Spleen (tissue), 11 donors: ENCODE results near the gene EIF4E. TPM values are rescaled to one million over a fixed set of nuclear protein-coding genes. Genes with fewer than 3 reads are reported as not detected.
A peak's percentile ranks its signal among the peaks of the same experiment; 100 is the strongest.
"Not testable (repeated sequence)": the region's sequence is repeated elsewhere in the genome, so short reads cannot be mapped to it uniquely, and the experiment has no call there.

ENCODE experiments used
- DNase-seq: peaks from one replicate; pipeline ENCODE4 v3.0.0-alpha.2; 2020
- H3K27ac ChIP-seq, 8 donors: fragments of 200-600 bp; sonication (generic) in 7 of 8; 1 replicate in 4 of 8; 2 replicates in 4 of 8; pipeline versions ENCODE4 v1.5.0 to v1.8.0; 2016 to 2021; ENCODE audit warnings: inconsistent platforms in 4 of 8, mild to moderate bottlenecking in 4 of 8, moderate library complexity in 1 of 8
- H3K27me3 ChIP-seq, 7 donors: fragments of 200-600 bp; sonication (generic) in 6 of 7; replicated peaks in 1 of 7; 1 replicate in 4 of 7; 2 replicates in 3 of 7; pipeline versions ENCODE4 v1.5.0 to v1.8.0; 2016 to 2021; ENCODE audit warnings: inconsistent platforms in 3 of 7, mild to moderate bottlenecking in 1 of 7
- H3K36me3 ChIP-seq, 6 donors: fragments of 200-600 bp; sonication (generic) in 5 of 6; 1 replicate in 4 of 6; 2 replicates in 2 of 6; pipeline versions ENCODE4 v1.5.0 to v1.8.0; 2016 to 2021; ENCODE audit warnings: inconsistent platforms in 2 of 6
- H3K4me1 ChIP-seq, 6 donors: fragments of 200-600 bp; sonication (generic) in 5 of 6; 1 replicate in 3 of 6; 2 replicates in 3 of 6; pipeline versions ENCODE4 v1.5.0 to v1.8.0; 2016 to 2021; ENCODE audit warnings: inconsistent platforms in 3 of 6
- H3K4me3 ChIP-seq, 8 donors: fragments of 200-600 bp; sonication (generic) in 7 of 8; 1 replicate in 4 of 8; 2 replicates in 4 of 8; pipeline versions ENCODE4 v1.5.0 to v1.8.0; 2016 to 2021; ENCODE audit warnings: inconsistent platforms in 4 of 8, mild to moderate bottlenecking in 4 of 8, moderate library complexity in 2 of 8
- H3K9me3 ChIP-seq, 8 donors: fragments of 200-600 bp; sonication (generic) in 7 of 8; 1 replicate in 4 of 8; 2 replicates in 4 of 8; pipeline versions ENCODE4 v1.5.0 to v1.8.0; 2016 to 2021; ENCODE audit warnings: inconsistent platforms in 4 of 8
- POLR2A ChIP-seq, 3 donors: fragments of 450-650 bp; IDR thresholded peaks; one replicate each; pipeline ENCODE4 v1.5.1; 2017; ENCODE audit warnings: antibody characterized with exemption in 3 of 3, mild to moderate bottlenecking in 1 of 3
- POLR2AphosphoS5 ChIP-seq, 3 donors: sonication (generic); formaldehyde crosslinking; IDR thresholded peaks; one replicate each; pipeline ENCODE4 v1.5.1; 2017; ENCODE audit warnings: antibody characterized with exemption in 3 of 3
- WGBS, 5 donors: extraction: QIAGEN DNeasy Blood & Tissue Kit in 3 of 5; methylation state at CpG; one replicate each; pipeline versions ENCODE4 v1.1.5 to v1.1.7; 2013 to 2018; 5-methylcytosine and 5-hydroxymethylcytosine counted together
- intact Hi-C: fragments of 100-400 bp; cut with DNase I; formaldehyde crosslinking; loops from one replicate; pipeline ENCODE4 v1.15.0; 2023; ENCODE audit warnings: low total_unique reads
- polyA plus RNA-seq, 3 donors: library from polyadenylated mRNA; stranded (reverse); fragments of 200-250 nt; gene quantifications; one replicate each; pipeline ENCODE4 v1.2.1, GENCODE V29; 2013
- total RNA-seq, 7 donors: library from RNA; depleted of rRNA in 3 of 7; stranded (reverse); fragments of >200 nt in 3 of 7; fragmentation: NEBNext Ultra II Directional in 4 of 7; extraction: Animal tissue kit (Norgen Biotek cat#: 25700) in 4 of 7; gene quantifications; one replicate each; pipeline versions ENCODE4 v1.1.0 to v1.2.1, GENCODE V29; 2016 to 2021
- TF ChIP-seq, protein P1 (sequence below), 11 experiments: fragments of 200-600 bp in 7 of 11; fragments of 450-650 bp in 4 of 11; sonication (generic) in 4 of 11; IDR thresholded peaks in 8 of 11; conservative IDR thresholded peaks in 3 of 11; 1 replicate in 7 of 11; 2 replicates in 4 of 11; pipeline versions ENCODE4 v1.4.0 to v1.8.0; 2016 to 2021; ENCODE audit warnings: antibody characterized with exemption in 11 of 11, inconsistent platforms in 4 of 11, mild to moderate bottlenecking in 1 of 11
- donor health status: healthy with polysubstance abuse.
- donor health status: DM: no; HTN: no; CAD: no; lungs with moderate emphysema.
- donor health status: DM: no; HTN: no; CAD: no.
- donor health status: Bipolar disorder and iron deficiency.
- donor health status: healthy.
- donor health status: DM: no; HTN: no; CAD: no.
- donor health status: DM: yes; HTN: yes; CAD: no.

EIF4E gene
- total and polyA plus RNA-seq, 10 donors = 14.4 to 86.5 (median 64.9) TPM

DNA sequence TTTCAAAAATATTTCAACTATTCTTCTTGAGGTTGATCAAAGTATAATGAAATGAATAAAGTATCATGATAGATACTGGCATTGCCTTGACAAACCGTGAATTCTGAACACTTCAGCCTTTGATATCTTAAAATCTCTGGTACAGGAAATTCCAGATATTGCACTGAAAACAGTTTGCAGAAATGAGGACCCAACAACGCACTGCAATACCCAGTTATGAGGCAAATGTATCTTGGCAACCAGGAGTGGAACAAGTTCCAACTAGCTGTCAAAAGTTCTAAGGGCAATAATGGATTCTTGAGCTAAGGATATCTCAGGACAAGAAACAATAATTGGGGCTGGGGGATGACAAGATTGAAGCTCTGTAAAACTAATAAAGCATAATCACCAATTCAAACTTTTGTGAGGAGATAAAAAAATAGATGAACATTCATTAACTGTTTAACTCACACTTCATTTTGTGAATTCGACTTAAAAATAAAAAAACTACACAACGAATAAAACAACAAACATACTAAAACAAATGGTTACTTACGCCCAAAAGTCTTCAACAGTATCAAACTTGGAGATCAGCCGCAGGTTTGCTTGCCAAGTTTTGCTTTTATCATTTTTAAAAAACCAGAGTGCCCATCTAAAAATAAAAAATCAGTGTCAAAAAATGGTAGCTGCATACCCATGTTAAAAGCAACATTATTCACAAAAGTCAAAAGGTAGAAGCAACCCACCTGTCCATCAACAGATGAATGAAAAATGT lies 38.1 kb downstream of the EIF4E start:
- TF ChIP-seq, protein P1, sequence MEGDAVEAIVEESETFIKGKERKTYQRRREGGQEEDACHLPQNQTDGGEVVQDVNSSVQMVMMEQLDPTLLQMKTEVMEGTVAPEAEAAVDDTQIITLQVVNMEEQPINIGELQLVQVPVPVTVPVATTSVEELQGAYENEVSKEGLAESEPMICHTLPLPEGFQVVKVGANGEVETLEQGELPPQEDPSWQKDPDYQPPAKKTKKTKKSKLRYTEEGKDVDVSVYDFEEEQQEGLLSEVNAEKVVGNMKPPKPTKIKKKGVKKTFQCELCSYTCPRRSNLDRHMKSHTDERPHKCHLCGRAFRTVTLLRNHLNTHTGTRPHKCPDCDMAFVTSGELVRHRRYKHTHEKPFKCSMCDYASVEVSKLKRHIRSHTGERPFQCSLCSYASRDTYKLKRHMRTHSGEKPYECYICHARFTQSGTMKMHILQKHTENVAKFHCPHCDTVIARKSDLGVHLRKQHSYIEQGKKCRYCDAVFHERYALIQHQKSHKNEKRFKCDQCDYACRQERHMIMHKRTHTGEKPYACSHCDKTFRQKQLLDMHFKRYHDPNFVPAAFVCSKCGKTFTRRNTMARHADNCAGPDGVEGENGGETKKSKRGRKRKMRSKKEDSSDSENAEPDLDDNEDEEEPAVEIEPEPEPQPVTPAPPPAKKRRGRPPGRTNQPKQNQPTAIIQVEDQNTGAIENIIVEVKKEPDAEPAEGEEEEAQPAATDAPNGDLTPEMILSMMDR (IDR thresholded peaks at IDR 0.05 in 8 of 11, conservative IDR thresholded peaks at IDR 0.05 in 3 of 11) = no peak
- TF ChIP-seq POLR2AphosphoS5 (IDR thresholded peaks at IDR 0.05) = no peak
- TF ChIP-seq POLR2A (IDR thresholded peaks at IDR 0.05) = no peak
- Histone ChIP-seq H3K27me3 (no peaks in the 10 kb centered on the region), H3K4me1 (peaks cover 0 to 10% (median 2%) of the 10 kb centered on the region in 6 donors), H3K4me3 (no peak overlapping the region), H3K36me3 (peaks cover 0 to 100% (median 42%) of the 10 kb centered on the region in 6 donors), H3K9me3 (no peaks in the 10 kb centered on the region), H3K27ac (peak overlapping the region in 1 of 8 donors; percentile 13)
- no peak for DNase-seq
- intact Hi-C loops = no loop called here
- 75 to 81% (median 79%) methylated on average over 6 of the region's 6 CpGs for WGBS, 5 donors

DNA sequence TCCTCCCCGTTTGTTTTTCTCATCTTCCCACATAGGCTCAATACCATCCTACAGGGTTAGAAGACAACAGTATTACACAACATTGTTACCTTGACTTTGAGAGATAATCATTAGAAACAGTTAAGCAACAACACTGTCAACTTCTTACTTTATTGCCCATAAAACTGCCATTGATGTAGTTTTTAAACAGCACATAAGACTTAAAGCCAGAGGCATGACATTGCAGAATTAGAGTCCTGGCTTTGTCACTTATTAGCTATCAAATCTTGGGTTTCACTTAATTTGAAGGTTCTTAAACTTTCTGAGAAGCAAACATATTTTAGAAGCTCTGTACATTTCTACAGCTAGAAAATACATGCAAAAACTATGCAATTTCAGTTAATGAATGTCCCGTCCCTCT lies 41.8 kb downstream of the EIF4E start:
- H3K36me3 ChIP-seq = peaks cover 0 to 100% (median 64%) of the 10 kb centered on the region in 6 donors
- TF ChIP-seq POLR2AphosphoS5 (IDR thresholded peaks at IDR 0.05) (no peak), POLR2A (IDR thresholded peaks at IDR 0.05) (no peak)
- TF ChIP-seq, protein P1 (IDR thresholded peaks at IDR 0.05 in 8 of 11, conservative IDR thresholded peaks at IDR 0.05 in 3 of 11) = no peak
- 95 to 98% (median 97%) methylated on average over 2 of the region's 2 CpGs for WGBS, 5 donors

DNA sequence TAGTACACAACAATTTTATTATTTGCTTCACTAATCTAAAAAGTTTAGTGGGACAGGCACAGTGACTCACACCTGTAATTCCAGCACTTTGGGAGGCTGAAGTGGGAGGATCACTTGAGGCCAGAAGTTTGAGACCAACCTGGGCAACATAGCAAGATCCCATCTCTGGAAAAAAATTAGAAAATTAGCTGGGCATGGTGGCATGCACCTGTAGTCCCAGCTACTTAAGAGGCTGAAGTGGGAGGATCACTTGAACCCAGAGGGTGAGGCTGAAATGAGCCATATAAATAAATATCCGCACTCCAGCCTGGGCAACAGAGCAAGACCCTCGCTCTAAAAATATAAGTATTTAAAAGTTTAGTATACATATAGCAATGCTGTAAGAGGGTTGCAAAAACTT lies 42.6 kb downstream of the EIF4E start:
- peaks cover 0 to 10% (median 2%) of the 10 kb centered on the region in 6 donors for H3K4me1 ChIP-seq
- 97 to 100% (median 99%) methylated on average over 2 of the region's 2 CpGs for WGBS, 5 donors
- DNase-seq, H3K27me3 ChIP-seq, H3K9me3 ChIP-seq, intact Hi-C loops, H3K27ac ChIP-seq, H3K4me3 ChIP-seq: not testable (repeated sequence)
- H3K36me3 ChIP-seq = peaks cover 0 to 100% (median 67%) of the 10 kb centered on the region in 6 donors

More for the DNA sequence above, 41.8 kb downstream of the EIF4E start:
- H3K4me1 ChIP-seq = peaks cover 0 to 10% (median 2%) of the 10 kb centered on the region in 6 donors
- no peak for DNase-seq
- no peaks in the 10 kb centered on the region for H3K9me3 ChIP-seq
- no peaks in the 10 kb centered on the region for H3K27me3 ChIP-seq
- no peak overlapping the region for H3K4me3 ChIP-seq
- intact Hi-C loops = no loop called here
- H3K27ac ChIP-seq = no peak overlapping the region

DNA sequence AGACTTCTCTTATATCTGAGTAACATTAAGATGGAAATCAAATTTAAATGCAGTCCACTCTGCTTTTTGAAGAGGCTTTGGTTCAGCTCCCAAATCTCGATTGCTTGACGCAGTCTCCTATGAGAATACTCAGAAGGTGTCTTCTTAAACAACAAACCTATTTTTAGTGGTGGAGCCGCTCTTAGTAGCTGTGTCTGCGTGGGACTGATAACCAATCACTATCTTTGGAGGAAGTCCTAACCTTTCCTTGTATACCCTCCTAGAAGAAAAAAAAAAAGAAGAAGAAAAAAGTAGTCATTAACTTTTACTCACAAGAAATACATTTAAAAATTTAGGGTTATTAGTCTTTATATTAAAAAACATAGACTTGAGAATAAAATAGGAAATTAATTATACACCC lies 48.0 kb downstream of the EIF4E start:
- WGBS, 5 donors = 88 to 100% (median 91%) methylated on average over 2 to 4 of the region's 4 CpGs
- H3K4me3 ChIP-seq, intact Hi-C loops, DNase-seq, H3K9me3 ChIP-seq, H3K4me1 ChIP-seq, H3K27ac ChIP-seq, H3K27me3 ChIP-seq: not testable (repeated sequence)
- peaks cover 0 to 92% (median 42%) of the 10 kb centered on the region in 6 donors for H3K36me3 ChIP-seq

DNA sequence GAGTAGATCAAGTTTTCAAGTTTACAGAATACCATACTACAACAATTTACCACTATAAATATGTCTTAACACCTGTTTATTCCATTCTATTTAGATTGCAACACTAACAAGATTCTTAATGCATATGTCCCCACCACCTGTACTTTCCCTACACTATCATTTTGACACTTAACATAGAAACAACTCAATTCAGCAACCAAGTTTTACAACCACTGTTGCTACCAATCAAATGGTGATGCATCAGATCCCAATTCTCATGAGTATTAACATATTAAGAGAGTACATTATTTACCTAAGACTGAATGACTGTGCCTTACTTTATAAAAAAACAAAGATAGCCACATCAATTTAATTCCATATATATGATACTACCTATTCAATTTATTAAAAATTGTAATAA lies 49.4 kb downstream of the EIF4E start:
- Histone ChIP-seq H3K27me3 (no peaks in the 10 kb centered on the region), H3K27ac (no peak overlapping the region), H3K36me3 (peaks cover 0 to 80% (median 35%) of the 10 kb centered on the region in 6 donors), H3K9me3 (no peaks in the 10 kb centered on the region), H3K4me1 (no peaks in the 10 kb centered on the region), H3K4me3 (no peak overlapping the region)
- intact Hi-C loops = no loop called here
- TF ChIP-seq POLR2AphosphoS5 (IDR thresholded peaks at IDR 0.05) = no peak
- no peak for TF ChIP-seq POLR2A (IDR thresholded peaks at IDR 0.05)
- TF ChIP-seq, protein P1 (IDR thresholded peaks at IDR 0.05 in 8 of 11, conservative IDR thresholded peaks at IDR 0.05 in 3 of 11) = no peak
- DNase-seq = no peak
